Raji (cell line): Measurements from ENCODE around the gene DHX38.

ENCODE experiments used
- POLR2A ChIP-seq: IDR thresholded peaks from 2 replicates; pipeline ENCODE4 v1.6.1; 2011; ENCODE audit warnings: low read depth, low read length, control low read depth; ENCODE audit not compliant: insufficient read depth

DHX38 gene

GRCh38 chr16:72110662-72111615, 17.3 kb downstream of the DHX38 start:
- no peak for TF ChIP-seq POLR2A

- TF ChIP-seq POLR2A: no peak
Observed at GRCh38 chr16:72111657-72112451, 18.2 kb downstream of the DHX38 start.

GRCh38 chr16:72112452-72112792, 18.8 kb downstream of the DHX38 start:
- no peak for TF ChIP-seq POLR2A

- TF ChIP-seq POLR2A: no peak
Observed at GRCh38 chr16:72112906-72113615, 19.4 kb downstream of the DHX38 start.

GRCh38 chr16:72113616-72113945, 19.9 kb downstream of the DHX38 start:
- TF ChIP-seq POLR2A: no peak

- no peak for TF ChIP-seq POLR2A
Observed at GRCh38 chr16:72120026-72120425, 26.4 kb downstream of the DHX38 start.

- TF ChIP-seq POLR2A: no peak
Observed at GRCh38 chr16:72122308-72122707, 28.7 kb downstream of the DHX38 start.

GRCh38 chr16:72122916-72123315, 29.3 kb downstream of the DHX38 start:
- no peak for TF ChIP-seq POLR2A

- no peak for TF ChIP-seq POLR2A
Observed at GRCh38 chr16:72123426-72123825, 29.8 kb downstream of the DHX38 start.

- TF ChIP-seq POLR2A: no peak
Observed at GRCh38 chr16:72124148-72124547, 30.5 kb downstream of the DHX38 start.

GRCh38 chr16:72124761-72125634, 31.4 kb downstream of the DHX38 start:
- no peak for TF ChIP-seq POLR2A

- TF ChIP-seq POLR2A: no peak
Observed at GRCh38 chr16:72125635-72126428, 32.2 kb downstream of the DHX38 start.

GRCh38 chr16:72126429-72126765, 32.8 kb downstream of the DHX38 start:
- no peak for TF ChIP-seq POLR2A

- TF ChIP-seq POLR2A: no peak
Observed at GRCh38 chr16:72128701-72129100, 35.1 kb downstream of the DHX38 start.
